Osteoblast (primary cell): ENCODE data around the gene WDR53. TPM values are rescaled to one million over a fixed set of nuclear protein-coding genes. Genes with fewer than 3 reads are reported as not detected.

Experiments used
- DNase-seq: peaks from one replicate; pipeline ENCODE4 v3.0.0; 2011; ENCODE audit warnings: low spot score, mixed read lengths; ENCODE audit not compliant: insufficient read length; ENCODE audit errors: missing footprints
- H2AFZ ChIP-seq: 2 replicates; pipeline ENCODE4 v1.6.0; 2011; ENCODE audit warnings: mild to moderate bottlenecking, low read length
- H3K27ac ChIP-seq: 2 replicates; pipeline ENCODE4 v1.5.1; 2011; ENCODE audit warnings: mild to moderate bottlenecking, low read depth, low read length, moderate library complexity
- H3K27me3 ChIP-seq: 2 replicates; pipeline ENCODE4 v1.6.0; 2012; ENCODE audit warnings: mild to moderate bottlenecking, control low read depth, inconsistent platforms, low read length, moderate library complexity; ENCODE audit not compliant: insufficient read depth
- H3K36me3 ChIP-seq: 2 replicates; pipeline ENCODE4 v1.5.1; 2011; ENCODE audit warnings: mild to moderate bottlenecking, low read length, control low read depth, moderate library complexity; ENCODE audit not compliant: insufficient read depth
- H3K4me1 ChIP-seq: 2 replicates; pipeline ENCODE4 v1.5.1; 2011; ENCODE audit warnings: mild to moderate bottlenecking, low read length, control low read depth, moderate library complexity; ENCODE audit not compliant: insufficient read depth
- H3K4me2 ChIP-seq: 2 replicates; pipeline ENCODE4 v1.6.0; 2011; ENCODE audit warnings: mild to moderate bottlenecking, low read length; ENCODE audit not compliant: insufficient read depth
- H3K4me3 ChIP-seq: fragments of 200-600 bp; sonication (generic); 3 replicates; pipeline ENCODE4 v1.5.1; 2012; ENCODE audit warnings: mild to moderate bottlenecking, low read length, inconsistent platforms; ENCODE audit not compliant: insufficient read depth
- H3K79me2 ChIP-seq: 2 replicates; pipeline ENCODE4 v1.6.0; 2012; ENCODE audit warnings: mild to moderate bottlenecking, low read length, control low read depth, inconsistent platforms; ENCODE audit not compliant: insufficient read depth
- H3K9me3 ChIP-seq: 2 replicates; pipeline ENCODE4 v1.5.1; 2011; ENCODE audit warnings: low read depth, low read length, control low read depth
- H4K20me1 ChIP-seq: 2 replicates; pipeline ENCODE4 v1.6.0; 2012; ENCODE audit warnings: mild to moderate bottlenecking, low read length, control low read depth; ENCODE audit not compliant: insufficient read depth
- CTCF ChIP-seq: IDR thresholded peaks from 2 replicates; pipeline ENCODE4 v1.5.1; 2011; ENCODE audit warnings: mild to moderate bottlenecking, low read depth, low read length, moderate library complexity; ENCODE audit errors: extremely low read depth
- total RNA-seq: library from RNA; depleted of rRNA; stranded (reverse); fragments of >200 nt; gene quantifications from 2 replicates; pipeline ENCODE4 v1.2.3, GENCODE V29; 2012

The WDR53 gene
- total RNA-seq, 1 donor: 7.2 TPM

GRCh38 chr3:196517919-196518318 is 50.4 kb downstream of the WDR53 start:
- Histone ChIP-seq H3K79me2 (no peaks in the 10 kb centered on the region), H3K27me3 (no peaks in the 10 kb centered on the region), H4K20me1 (no peaks in the 10 kb centered on the region), H2AFZ (no peak overlapping the region), H3K27ac (no peak overlapping the region), H3K4me1 (peaks cover 8% of the 10 kb centered on the region), H3K4me2 (no peak overlapping the region), H3K4me3 (no peak overlapping the region), H3K36me3 (no peaks in the 10 kb centered on the region), H3K9me3 (peaks cover 15% of the 10 kb centered on the region)
- TF ChIP-seq CTCF: no peak
- no peak for DNase-seq

- H3K4me1 ChIP-seq: peaks cover 8% of the 10 kb centered on the region
- H3K36me3 ChIP-seq: no peaks in the 10 kb centered on the region
- H3K4me3 ChIP-seq: no peak overlapping the region
- H3K9me3 ChIP-seq: peaks cover 15% of the 10 kb centered on the region
- no peak overlapping the region for H3K4me2 ChIP-seq
- TF ChIP-seq CTCF: no peak
- no peaks in the 10 kb centered on the region for H3K27me3 ChIP-seq
- no peaks in the 10 kb centered on the region for H3K79me2 ChIP-seq
- no peaks in the 10 kb centered on the region for H4K20me1 ChIP-seq
- DNase-seq: no peak
- no peak overlapping the region for H3K27ac ChIP-seq
- H2AFZ ChIP-seq: no peak overlapping the region
These were observed 51.1 kb downstream of the WDR53 start for GRCh38 chr3:196517162-196517800.

- peak within 1 kb of the TSS; percentile 58 for H3K4me2 ChIP-seq
- H2AFZ ChIP-seq: peak within 1 kb of the TSS; percentile 65
- TF ChIP-seq CTCF: no peak
These were observed 53.3 kb downstream of the WDR53 start, which contains the start of gene SMCO1 for GRCh38 chr3:196514913-196515621. Gene SMCO1 (minus strand): TSS chr3:196515346. CDS start chr3:196515209, 137 bp downstream.

GRCh38 chr3:196514350-196514716 is 54.0 kb downstream of the WDR53 start:
- H3K4me2 ChIP-seq: peak overlapping the region; percentile 58
- no peak for TF ChIP-seq CTCF
- no peak overlapping the region for H3K4me3 ChIP-seq
- no peaks in the 10 kb centered on the region for H3K79me2 ChIP-seq
- H3K9me3 ChIP-seq: peaks cover 4% of the 10 kb centered on the region
- peak overlapping the region; percentile 65 for H2AFZ ChIP-seq
- no peaks in the 10 kb centered on the region for H4K20me1 ChIP-seq
- no peak for DNase-seq
- H3K27ac ChIP-seq: no peak overlapping the region
- no peaks in the 10 kb centered on the region for H3K36me3 ChIP-seq
- H3K4me1 ChIP-seq: peaks cover 8% of the 10 kb centered on the region
- peaks cover 3% of the 10 kb centered on the region for H3K27me3 ChIP-seq

More at GRCh38 chr3:196514913-196515621, 53.3 kb downstream of the WDR53 start, which contains the start of gene SMCO1:
- Histone ChIP-seq H4K20me1 (no peaks in the 10 kb centered on the region), H3K79me2 (no peaks in the 10 kb centered on the region), H3K27ac (no peak within 1 kb of the TSS), H3K9me3 (peaks cover 10% of the 10 kb centered on the region), H3K27me3 (peaks cover 1% of the 10 kb centered on the region), H3K36me3 (no peaks in the 10 kb centered on the region), H3K4me1 (peaks cover 8% of the 10 kb centered on the region), H3K4me3 (no peak within 1 kb of the TSS)
- DNase-seq: no peak
